Right lobe of liver (tissue), 6 donors: ENCODE results near the gene SPAG4. TPM values are rescaled to one million over a fixed set of nuclear protein-coding genes. Genes with fewer than 3 reads are reported as not detected.

ENCODE experiments used
- ATAC-seq, 4 donors: fragments of 200-7000 bp; cut with Tn5 transposase; one replicate each; pipeline ENCODE4 v1.9.1; 2020; ENCODE audit warnings: mild to moderate bottlenecking in 4 of 4, moderate library complexity in 4 of 4
- DNase-seq, 3 donors: peaks; one replicate each; pipeline ENCODE4 v3.0.0-alpha.2; 2020
- H3K27ac ChIP-seq, 3 donors: fragments of 200-600 bp; one replicate each; pipeline ENCODE4 v1.8.0; 2022
- H3K27me3 ChIP-seq, 2 donors: fragments of 200-600 bp; one replicate each; pipeline ENCODE4 v1.8.0; 2022
- H3K36me3 ChIP-seq, 4 donors: fragments of 200-600 bp; sonication (generic) in 1 of 4; one replicate each; pipeline versions ENCODE4 v1.5.1 to v1.8.0; 2017 to 2022; ENCODE audit warnings: control low read depth in 1 of 4
- H3K4me1 ChIP-seq, 4 donors: fragments of 200-600 bp; sonication (generic) in 1 of 4; one replicate each; pipeline versions ENCODE4 v1.5.1 to v1.8.0; 2017 to 2022; ENCODE audit warnings: control low read depth in 1 of 4
- H3K4me3 ChIP-seq, 3 donors: fragments of 200-600 bp; one replicate each; pipeline ENCODE4 v1.8.0; 2022
- H3K9me3 ChIP-seq, 4 donors: fragments of 200-600 bp; sonication (generic) in 1 of 4; one replicate each; pipeline versions ENCODE4 v1.5.1 to v1.8.0; 2017 to 2022; ENCODE audit warnings: control low read depth in 1 of 4
- CTCF ChIP-seq, 4 donors: fragments of 200-600 bp in 3 of 4; fragments of 450-650 bp in 1 of 4; IDR thresholded peaks; one replicate each; pipeline versions ENCODE4 v1.5.1 to v1.8.0; 2016 to 2022; ENCODE audit warnings: antibody characterized with exemption in 4 of 4, mild to moderate bottlenecking in 2 of 4
- POLR2A ChIP-seq: fragments of 450-650 bp; IDR thresholded peaks from one replicate; pipeline ENCODE4 v1.6.1; 2017; ENCODE audit warnings: antibody characterized with exemption, mild to moderate bottlenecking
- WGBS: methylation state at CpG from one replicate; pipeline ENCODE4 v1.1.6; 2018; ENCODE audit warnings: low coverage, low lambda C conversion rate; ENCODE audit not compliant: insufficient coverage; ENCODE audit errors: missing lambda C conversion rate; 5-methylcytosine and 5-hydroxymethylcytosine counted together
- intact Hi-C, 2 donors: fragments of 100-400 bp; cut with DNase I; formaldehyde crosslinking; loops; one replicate each; pipeline versions ENCODE4 v1.11.2 to v1.14.1; 2022
- total RNA-seq, 6 experiments: library from RNA; depleted of rRNA in 2 of 6; stranded (reverse); fragments of >200 nt in 2 of 6; fragmentation: NEBNext Ultra II Directional in 3 of 6; extraction: Animal tissue kit (Norgen Biotek cat#: 25700) in 3 of 6; gene quantifications; one replicate each; pipeline versions ENCODE4 v1.1.0 to v1.2.4, GENCODE V29; 2016 to 2023
- donor health status: DM: no; HTN: yes; CAD: no.
- donor health status: DM: no; HTN: no; CAD: no.
- donor health status: DM: no; HTN: no; CAD: no.
- donor health status: DM: no; HTN: yes; CAD: no.
- donor health status: DM: no; HTN: yes; CAD: no.

Gene SPAG4
- total RNA-seq, 6 experiments from 2014 or later = 1.7 to 13.8 (median 3.6) TPM

- Histone ChIP-seq H3K27ac (no peak overlapping the region), H3K27me3 (no peaks in the 10 kb centered on the region), H3K9me3 (no peaks in the 10 kb centered on the region), H3K4me1 (no peaks in the 10 kb centered on the region), H3K36me3 (no peaks in the 10 kb centered on the region), H3K4me3 (no peak overlapping the region)
- no peak for DNase-seq
- intact Hi-C loops = no loop called here
- TF ChIP-seq CTCF (IDR thresholded peaks at IDR 0.05) (no peak), POLR2A (no peak)
- ATAC-seq = no peak
- 80% methylated on average over 12 of the region's 14 CpGs for WGBS
Measured at GRCh38 chr20:35588397-35588796, 27.2 kb upstream of the SPAG4 start.

GRCh38 chr20:35592339-35592974 is 23.2 kb upstream of the SPAG4 start:
- ATAC-seq (no peak), DNase-seq (no peak)
- Histone ChIP-seq H3K4me1 (no peaks in the 10 kb centered on the region), H3K27ac (no peak overlapping the region), H3K9me3 (no peaks in the 10 kb centered on the region), H3K27me3 (no peaks in the 10 kb centered on the region), H3K4me3 (no peak overlapping the region), H3K36me3 (no peaks in the 10 kb centered on the region)
- 36% methylated on average over 2 of the region's 2 CpGs for WGBS
- no peak for TF ChIP-seq POLR2A
- TF ChIP-seq CTCF (IDR thresholded peaks at IDR 0.05) = no peak
- intact Hi-C loops = no loop called here

- DNase-seq (no peak), ATAC-seq (peak; percentile 35 to 79 (median 53))
- H3K4me1 ChIP-seq = no peaks in the 10 kb centered on the region
- intact Hi-C loops = no loop called here
- no peak overlapping the region for H3K4me3 ChIP-seq
- H3K36me3 ChIP-seq = no peaks in the 10 kb centered on the region
- no peak overlapping the region for H3K27ac ChIP-seq
- no peak for TF ChIP-seq POLR2A
- no peak for TF ChIP-seq CTCF (IDR thresholded peaks at IDR 0.05)
- 76% methylated on average over 6 of the region's 17 CpGs for WGBS
- H3K27me3 ChIP-seq = no peaks in the 10 kb centered on the region
- no peaks in the 10 kb centered on the region for H3K9me3 ChIP-seq
Measured at GRCh38 chr20:35595456-35595855, 20.2 kb upstream of the SPAG4 start.

GRCh38 chr20:35595901-35596300 is 19.7 kb upstream of the SPAG4 start:
- ATAC-seq (no peak), DNase-seq (no peak)
- 79% methylated on average over 7 of the region's 7 CpGs for WGBS
- Histone ChIP-seq H3K4me1 (peaks cover 0 to 2% (median under 1%) of the 10 kb centered on the region in 4 donors), H3K9me3 (no peaks in the 10 kb centered on the region), H3K27ac (no peak overlapping the region), H3K4me3 (no peak overlapping the region), H3K36me3 (no peaks in the 10 kb centered on the region), H3K27me3 (no peaks in the 10 kb centered on the region)
- intact Hi-C loops = no loop called here
- TF ChIP-seq POLR2A (no peak), CTCF (IDR thresholded peaks at IDR 0.05) (no peak)

- DNase-seq (no peak), ATAC-seq (no peak)
- H3K4me3 ChIP-seq = no peak overlapping the region
- no peak overlapping the region for H3K27ac ChIP-seq
- no peaks in the 10 kb centered on the region for H3K36me3 ChIP-seq
- no peaks in the 10 kb centered on the region for H3K9me3 ChIP-seq
- no peaks in the 10 kb centered on the region for H3K27me3 ChIP-seq
- TF ChIP-seq CTCF (IDR thresholded peaks at IDR 0.05) (no peak), POLR2A (no peak)
- H3K4me1 ChIP-seq = peaks cover 0 to 14% (median 3%) of the 10 kb centered on the region in 4 donors
- intact Hi-C loops = no loop called here
- 56% methylated on average over 2 of the region's 2 CpGs for WGBS
Measured at GRCh38 chr20:35597186-35597585, 18.4 kb upstream of the SPAG4 start.
